GM19468 (cell line): Measurements from ENCODE around the gene SCD.
"Not testable (repeated sequence)": the region's sequence is repeated elsewhere in the genome, so short reads cannot be mapped to it uniquely, and the experiment has no call there.

ENCODE experiments used
- ATAC-seq: cut with Tn5 transposase; IDR thresholded peaks from one replicate; pipeline ENCODE4 v1.9.1; 2021; ENCODE audit warnings: mild to moderate bottlenecking, moderate library complexity, moderate number of reproducible peaks; ENCODE audit not compliant: unreplicated experiment; ENCODE audit errors: extremely low read depth

SCD gene

DNA sequence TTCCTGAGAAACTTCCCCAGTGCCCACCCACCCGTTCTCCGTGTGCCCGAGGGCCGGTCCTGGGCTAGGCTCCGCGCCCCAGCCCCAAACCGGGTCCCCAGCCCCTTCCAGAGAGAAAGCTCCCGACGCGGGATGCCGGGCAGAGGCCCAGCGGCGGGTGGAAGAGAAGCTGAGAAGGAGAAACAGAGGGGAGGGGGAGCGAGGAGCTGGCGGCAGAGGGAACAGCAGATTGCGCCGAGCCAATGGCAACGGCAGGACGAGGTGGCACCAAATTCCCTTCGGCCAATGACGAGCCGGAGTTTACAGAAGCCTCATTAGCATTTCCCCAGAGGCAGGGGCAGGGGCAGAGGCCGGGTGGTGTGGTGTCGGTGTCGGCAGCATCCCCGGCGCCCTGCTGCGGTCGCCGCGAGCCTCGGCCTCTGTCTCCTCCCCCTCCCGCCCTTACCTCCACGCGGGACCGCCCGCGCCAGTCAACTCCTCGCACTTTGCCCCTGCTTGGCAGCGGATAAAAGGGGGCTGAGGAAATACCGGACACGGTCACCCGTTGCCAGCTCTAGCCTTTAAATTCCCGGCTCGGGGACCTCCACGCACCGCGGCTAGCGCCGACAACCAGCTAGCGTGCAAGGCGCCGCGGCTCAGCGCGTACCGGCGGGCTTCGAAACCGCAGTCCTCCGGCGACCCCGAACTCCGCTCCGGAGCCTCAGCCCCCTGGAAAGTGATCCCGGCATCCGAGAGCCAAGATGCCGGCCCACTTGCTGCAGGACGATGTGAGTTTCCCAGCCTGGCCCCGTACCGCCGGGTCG is at the start of gene SCD:
Gene SCD (plus strand): TSS at position 469 of the 803 bp plus-strand sequence. CDS start 272 bp downstream, at position 741.
- peak; percentile 78 for ATAC-seq

- no peak for ATAC-seq
These were observed 49.8 kb upstream of the SCD start for GRCh38 chr10:100297242-100297641.

DNA sequence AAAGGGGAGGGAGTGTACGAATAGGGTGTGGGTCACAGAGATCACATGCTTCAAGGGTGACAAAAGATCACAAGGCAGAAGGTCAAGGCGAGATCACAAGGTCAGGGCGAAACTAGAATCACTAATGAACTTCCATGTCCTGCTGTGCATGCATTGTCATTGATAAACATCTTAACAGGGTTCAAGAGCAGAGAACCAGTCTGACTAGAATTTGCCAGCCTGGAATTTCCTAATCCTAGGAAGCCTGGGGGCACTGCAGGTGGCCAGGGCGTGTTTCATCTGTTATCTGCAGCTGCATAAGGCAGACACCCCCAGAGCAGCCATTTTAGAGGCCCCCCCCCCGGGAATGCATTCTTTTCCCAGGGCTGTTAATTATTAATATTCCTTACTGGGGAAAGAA is 45.9 kb upstream of the SCD start:
- ATAC-seq = not testable (repeated sequence)

DNA sequence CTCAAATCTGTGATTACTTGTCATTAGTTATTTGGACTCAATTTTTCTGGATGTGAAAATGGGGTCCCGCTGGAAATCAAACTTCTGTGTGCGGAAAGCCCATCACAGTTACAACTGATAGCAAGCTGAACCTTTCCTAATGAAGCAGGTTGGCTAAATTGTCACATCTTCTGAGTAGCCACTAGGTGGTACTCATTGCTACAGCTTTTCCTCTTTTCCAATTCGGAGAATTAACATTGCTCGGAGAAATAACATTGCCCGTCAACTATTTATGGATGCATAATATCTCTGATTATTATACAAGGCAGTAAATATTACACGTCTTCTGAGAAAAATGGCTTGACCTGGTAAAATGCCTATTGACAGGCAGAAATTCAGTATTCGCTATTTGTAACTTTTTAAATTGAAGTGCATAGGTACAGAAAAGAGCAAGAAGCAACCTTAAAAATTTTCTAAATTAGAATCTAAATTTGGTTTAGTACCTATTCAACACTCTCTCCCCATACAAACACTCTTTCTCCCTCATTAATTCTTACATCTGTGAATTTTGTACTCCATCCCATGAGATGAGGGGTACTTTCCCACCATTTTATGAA is 43.2 kb upstream of the SCD start:
- ATAC-seq = no peak

- ATAC-seq = no peak
These were observed 42.6 kb upstream of the SCD start for GRCh38 chr10:100304414-100304813.

DNA sequence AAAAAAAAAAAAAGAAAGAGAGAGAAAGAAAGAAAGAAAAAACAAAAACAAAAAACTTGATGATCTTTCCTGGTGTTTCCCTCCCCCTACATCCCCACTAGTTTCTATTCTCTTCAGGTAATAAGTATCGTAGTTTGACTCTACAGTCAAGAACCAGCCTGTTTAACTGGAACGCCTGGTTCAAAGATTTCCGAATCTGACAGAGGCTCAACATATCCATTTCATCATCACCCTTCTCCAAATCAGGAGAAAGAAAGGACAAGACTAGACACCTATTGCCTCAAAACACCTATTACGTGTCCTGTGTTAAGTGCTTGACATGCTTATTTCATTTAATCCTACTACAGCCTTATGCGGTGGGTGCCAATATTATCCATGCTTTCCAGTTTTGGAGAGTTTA is 40.2 kb upstream of the SCD start:
- ATAC-seq = no peak

GRCh38 chr10:100307684-100308083 is 39.3 kb upstream of the SCD start:
- ATAC-seq = no peak

GRCh38 chr10:100311298-100311697 is 35.7 kb upstream of the SCD start:
- ATAC-seq = no peak

GRCh38 chr10:100315615-100316014 is 31.4 kb upstream of the SCD start:
- ATAC-seq = no peak

GRCh38 chr10:100318207-100318606 is 28.8 kb upstream of the SCD start:
- no peak for ATAC-seq

- no peak for ATAC-seq
These were observed 27.2 kb upstream of the SCD start for GRCh38 chr10:100319707-100320402.

GRCh38 chr10:100325158-100325557 is 21.9 kb upstream of the SCD start:
- ATAC-seq = no peak

GRCh38 chr10:100327007-100327717 is 19.9 kb upstream of the SCD start:
- ATAC-seq = peak; percentile 90

GRCh38 chr10:100327718-100328009 is 19.4 kb upstream of the SCD start:
- no peak for ATAC-seq

DNA sequence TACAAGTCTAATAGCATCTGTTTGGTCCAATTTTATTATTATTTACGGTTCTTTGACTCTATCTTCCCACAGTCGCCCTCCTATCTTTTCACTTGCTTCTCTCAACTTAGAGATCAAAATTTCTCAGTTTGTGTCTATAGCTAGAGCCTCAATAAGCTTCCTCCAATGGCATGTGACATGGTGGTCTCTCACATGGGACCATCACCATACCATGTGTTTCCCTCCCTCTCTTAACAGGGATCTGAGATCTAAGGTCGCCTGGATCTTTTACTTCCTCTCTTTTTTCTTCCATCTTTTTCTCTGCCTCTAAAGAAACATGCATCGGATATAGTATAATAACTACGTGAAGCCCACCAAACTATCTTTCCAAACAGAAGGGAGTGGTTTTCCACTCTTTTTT is 18.8 kb upstream of the SCD start:
- no peak for ATAC-seq

- ATAC-seq = no peak
These were observed 17.0 kb upstream of the SCD start, which contains the start of gene PKD2L1 for GRCh38 chr10:100330079-100330478. TSS of gene PKD2L1 (minus strand) at chr10:100330228. CDS start at chr10:100330103, 125 bp downstream.

DNA sequence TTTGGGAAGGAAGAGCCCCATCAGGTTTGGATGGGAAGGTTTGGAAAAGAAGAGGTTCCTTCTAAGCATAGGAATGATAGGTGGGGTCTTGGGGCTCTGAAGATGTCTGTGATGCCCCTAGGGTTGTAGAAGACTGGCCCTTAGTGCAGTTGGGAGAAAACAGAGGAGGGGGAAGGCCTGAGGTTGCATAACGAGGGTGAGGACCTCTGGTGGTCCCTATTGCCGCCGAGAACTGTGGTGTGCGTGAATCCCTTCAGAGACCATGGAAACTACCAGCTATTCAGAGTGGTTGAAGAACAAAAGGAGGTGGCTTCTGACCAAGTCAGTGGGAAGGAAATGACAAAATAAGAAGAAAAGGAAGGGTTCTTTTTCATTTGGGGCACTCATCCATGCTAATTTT is 13.9 kb upstream of the SCD start:
- no peak for ATAC-seq

- ATAC-seq = no peak
These were observed 13.2 kb upstream of the SCD start for GRCh38 chr10:100333661-100334440.

DNA sequence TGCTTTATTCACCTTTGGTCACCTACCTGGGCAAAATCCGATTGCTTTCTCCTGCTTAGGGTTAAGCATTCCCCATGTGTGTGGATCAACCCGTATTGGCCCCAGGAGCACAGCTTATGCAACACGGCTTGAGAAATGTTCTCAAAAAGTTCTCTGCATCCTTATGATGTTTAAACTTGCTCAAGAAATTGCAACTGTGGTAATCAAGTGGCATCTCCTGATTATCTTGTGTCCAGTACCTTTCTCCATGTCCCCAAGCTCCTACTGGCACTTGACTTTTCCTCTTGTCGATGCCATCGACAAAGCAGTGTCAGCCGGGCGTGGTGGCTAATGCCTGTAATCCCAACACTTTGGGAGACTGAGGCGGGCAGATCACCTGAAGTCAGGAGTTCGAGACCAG is 12.3 kb upstream of the SCD start:
- ATAC-seq = no peak

- no peak for ATAC-seq
These were observed 8.5 kb upstream of the SCD start for GRCh38 chr10:100338434-100339036.
